ENCODE measurements around the gene GANC.

GANC gene

GRCh38 chr15:42375941-42376340 is 102.9 kb downstream of the GANC start:
- Histone ChIP-seq H2BK12ac (ENCODE audit: low read length) (no peak overlapping the region), H3K9me3 (ENCODE audit: insufficient read depth, low read depth, low read length) (no peaks in the 10 kb centered on the region), H2BK5ac (ENCODE audit: low read depth, low read length, poor library complexity) (no peak overlapping the region), H3K79me1 (ENCODE audit: low read length) (no peaks in the 10 kb centered on the region), H4K12ac (ENCODE audit: low read depth, low read length) (no peak overlapping the region), H2AK5ac (ENCODE audit: low read length) (no peak overlapping the region), H3K27me3 (ENCODE audit: insufficient read depth, low read length) (no peaks in the 10 kb centered on the region), H3K4me2 (ENCODE audit: low read length) (no peak overlapping the region), H3K14ac (ENCODE audit: low read length) (no peak overlapping the region), H3K4me1 (ENCODE audit: control insufficient read depth in 1 of 2, insufficient read depth in 2 of 2, low read length in 2 of 2) (no peaks in the 10 kb centered on the region), H3K79me2 (ENCODE audit: control insufficient read depth, insufficient read depth, low read length, poor library complexity) (no peaks in the 10 kb centered on the region), H3K9ac (ENCODE audit: low read length) (no peak overlapping the region), H4K91ac (ENCODE audit: low read depth, low read length) (no peak overlapping the region), H3K4me3 (ENCODE audit: low read depth, low read length) (no peak overlapping the region), H2AFZ (ENCODE audit: insufficient read depth, low read length, poor library complexity) (no peak overlapping the region), H2BK120ac (ENCODE audit: insufficient read depth, low read length, poor library complexity) (no peak overlapping the region), H3K18ac (ENCODE audit: low read length) (no peak overlapping the region), H3K27ac (ENCODE audit: low read depth, low read length) (no peak overlapping the region), H3K36me3 (ENCODE audit: control insufficient read depth in 1 of 2, insufficient read depth in 2 of 2, low read length in 2 of 2) (no peaks in the 10 kb centered on the region), H4K8ac (ENCODE audit: low read depth, low read length) (no peak overlapping the region), H3K23ac (ENCODE audit: low read length) (no peak overlapping the region), H3K4ac (ENCODE audit: low read depth, low read length) (no peak overlapping the region)
- no CpG with 5 or more reads among the region's 4 CpGs for WGBS (ENCODE audit: extremely low coverage, insufficient coverage, insufficient read length)
- DNase-seq = no peak

GRCh38 chr15:42378011-42378410 is 105.0 kb downstream of the GANC start:
- H2BK5ac ChIP-seq (ENCODE audit: low read depth, low read length, poor library complexity) = no peak overlapping the region
- no peak overlapping the region for H4K12ac ChIP-seq (ENCODE audit: low read depth, low read length)
- no CpG with 5 or more reads among the region's 8 CpGs for WGBS (ENCODE audit: extremely low coverage, insufficient coverage, insufficient read length)
- H3K79me2 ChIP-seq (ENCODE audit: control insufficient read depth, insufficient read depth, low read length, poor library complexity) = no peaks in the 10 kb centered on the region
- H2BK12ac ChIP-seq (ENCODE audit: low read length) = no peak overlapping the region
- no peaks in the 10 kb centered on the region for H3K79me1 ChIP-seq (ENCODE audit: low read length)
- H3K9me3 ChIP-seq (ENCODE audit: insufficient read depth, low read depth, low read length) = no peaks in the 10 kb centered on the region
- no peak overlapping the region for H3K23ac ChIP-seq (ENCODE audit: low read length)
- H3K36me3 ChIP-seq (ENCODE audit: control insufficient read depth in 1 of 2, insufficient read depth in 2 of 2, low read length in 2 of 2) = no peaks in the 10 kb centered on the region
- no peak overlapping the region for H3K9ac ChIP-seq (ENCODE audit: low read length)
- no peak overlapping the region for H3K4ac ChIP-seq (ENCODE audit: low read depth, low read length)
- no peak overlapping the region for H2AFZ ChIP-seq (ENCODE audit: insufficient read depth, low read length, poor library complexity)
- no peak overlapping the region for H2AK5ac ChIP-seq (ENCODE audit: low read length)
- H4K91ac ChIP-seq (ENCODE audit: low read depth, low read length) = no peak overlapping the region
- no peak overlapping the region for H4K8ac ChIP-seq (ENCODE audit: low read depth, low read length)
- H3K18ac ChIP-seq (ENCODE audit: low read length) = no peak overlapping the region
- H3K4me3 ChIP-seq (ENCODE audit: low read depth, low read length) = no peak overlapping the region
- H3K27ac ChIP-seq (ENCODE audit: low read depth, low read length) = no peak overlapping the region
- H3K27me3 ChIP-seq (ENCODE audit: insufficient read depth, low read length) = no peaks in the 10 kb centered on the region
- no peak overlapping the region for H3K4me2 ChIP-seq (ENCODE audit: low read length)
- no peaks in the 10 kb centered on the region for H3K4me1 ChIP-seq (ENCODE audit: control insufficient read depth in 1 of 2, insufficient read depth in 2 of 2, low read length in 2 of 2)
- H2BK120ac ChIP-seq (ENCODE audit: insufficient read depth, low read length, poor library complexity) = no peak overlapping the region
- H3K14ac ChIP-seq (ENCODE audit: low read length) = no peak overlapping the region
- DNase-seq = no peak

GRCh38 chr15:42384597-42384996 is 111.6 kb downstream of the GANC start:
- H2BK5ac ChIP-seq (ENCODE audit: low read depth, low read length, poor library complexity) = no peak overlapping the region
- no peaks in the 10 kb centered on the region for H3K9me3 ChIP-seq (ENCODE audit: insufficient read depth, low read depth, low read length)
- no peak overlapping the region for H3K9ac ChIP-seq (ENCODE audit: low read length)
- H3K4me1 ChIP-seq (ENCODE audit: control insufficient read depth in 1 of 2, insufficient read depth in 2 of 2, low read length in 2 of 2) = peaks cover 7 to 10% of the 10 kb centered on the region in 2 experiments
- no peak overlapping the region for H3K27ac ChIP-seq (ENCODE audit: low read depth, low read length)
- H3K14ac ChIP-seq (ENCODE audit: low read length) = no peak overlapping the region
- H3K27me3 ChIP-seq (ENCODE audit: insufficient read depth, low read length) = no peaks in the 10 kb centered on the region
- no peak overlapping the region for H4K91ac ChIP-seq (ENCODE audit: low read depth, low read length)
- H2BK12ac ChIP-seq (ENCODE audit: low read length) = no peak overlapping the region
- no peaks in the 10 kb centered on the region for H3K36me3 ChIP-seq (ENCODE audit: control insufficient read depth in 1 of 2, insufficient read depth in 2 of 2, low read length in 2 of 2)
- H2AK5ac ChIP-seq (ENCODE audit: low read length) = no peak overlapping the region
- no peak overlapping the region for H4K8ac ChIP-seq (ENCODE audit: low read depth, low read length)
- no peak overlapping the region for H3K4me3 ChIP-seq (ENCODE audit: low read depth, low read length)
- no peak overlapping the region for H3K4me2 ChIP-seq (ENCODE audit: low read length)
- no peak overlapping the region for H4K12ac ChIP-seq (ENCODE audit: low read depth, low read length)
- no peak overlapping the region for H3K4ac ChIP-seq (ENCODE audit: low read depth, low read length)
- no peak overlapping the region for H2BK120ac ChIP-seq (ENCODE audit: insufficient read depth, low read length, poor library complexity)
- no peak overlapping the region for H3K23ac ChIP-seq (ENCODE audit: low read length)
- H3K18ac ChIP-seq (ENCODE audit: low read length) = no peak overlapping the region
- no peaks in the 10 kb centered on the region for H3K79me2 ChIP-seq (ENCODE audit: control insufficient read depth, insufficient read depth, low read length, poor library complexity)
- no peaks in the 10 kb centered on the region for H3K79me1 ChIP-seq (ENCODE audit: low read length)
- no peak overlapping the region for H2AFZ ChIP-seq (ENCODE audit: insufficient read depth, low read length, poor library complexity)
- no CpG with 5 or more reads among the region's 4 CpGs for WGBS (ENCODE audit: extremely low coverage, insufficient coverage, insufficient read length)
- DNase-seq = no peak

GRCh38 chr15:42385206-42385979 is 112.4 kb downstream of the GANC start:
- no CpG with 5 or more reads among the region's 5 CpGs for WGBS (ENCODE audit: extremely low coverage, insufficient coverage, insufficient read length)
- Histone ChIP-seq H3K79me1 (ENCODE audit: low read length) (no peaks in the 10 kb centered on the region), H2AFZ (ENCODE audit: insufficient read depth, low read length, poor library complexity) (no peak overlapping the region), H2BK120ac (ENCODE audit: insufficient read depth, low read length, poor library complexity) (no peak overlapping the region), H3K36me3 (ENCODE audit: control insufficient read depth in 1 of 2, insufficient read depth in 2 of 2, low read length in 2 of 2) (no peaks in the 10 kb centered on the region), H2BK12ac (ENCODE audit: low read length) (no peak overlapping the region), H3K27me3 (ENCODE audit: insufficient read depth, low read length) (no peaks in the 10 kb centered on the region), H4K12ac (ENCODE audit: low read depth, low read length) (no peak overlapping the region), H3K4me1 (ENCODE audit: control insufficient read depth in 1 of 2, insufficient read depth in 2 of 2, low read length in 2 of 2) (peaks cover 7 to 10% of the 10 kb centered on the region in 2 experiments), H3K18ac (ENCODE audit: low read length) (no peak overlapping the region), H3K27ac (ENCODE audit: low read depth, low read length) (no peak overlapping the region), H4K91ac (ENCODE audit: low read depth, low read length) (no peak overlapping the region), H3K9ac (ENCODE audit: low read length) (no peak overlapping the region), H4K8ac (ENCODE audit: low read depth, low read length) (no peak overlapping the region), H3K14ac (ENCODE audit: low read length) (no peak overlapping the region), H3K23ac (ENCODE audit: low read length) (no peak overlapping the region), H3K9me3 (ENCODE audit: insufficient read depth, low read depth, low read length) (no peaks in the 10 kb centered on the region), H2AK5ac (ENCODE audit: low read length) (no peak overlapping the region), H3K4me2 (ENCODE audit: low read length) (no peak overlapping the region), H3K4me3 (ENCODE audit: low read depth, low read length) (no peak overlapping the region), H3K4ac (ENCODE audit: low read depth, low read length) (no peak overlapping the region), H3K79me2 (ENCODE audit: control insufficient read depth, insufficient read depth, low read length, poor library complexity) (no peaks in the 10 kb centered on the region), H2BK5ac (ENCODE audit: low read depth, low read length, poor library complexity) (no peak overlapping the region)
- DNase-seq = peak in 1 of 2 donors; percentile 59

Data from trophoblast cell (in vitro differentiated cells and primary cell).